Keratinocyte (primary cell): ENCODE results near the gene ARHGAP6. TPM values are rescaled to one million over a fixed set of nuclear protein-coding genes. Genes with fewer than 3 reads are reported as not detected.

Experiments used
- DNase-seq: peaks from one replicate; pipeline ENCODE4 v3.0.0-alpha.2; 2011; ENCODE audit warnings: low read depth, missing footprints, low spot score
- FAIRE-seq: peaks from 2 replicates; lab custom pipeline; 2011; peaks lifted over from hg19 to GRCh38; lab: Jason Lieb, UNC
- H2AFZ ChIP-seq: 2 replicates; pipeline ENCODE4 v1.6.0; 2012; ENCODE audit warnings: low read length, control low read depth, inconsistent platforms; ENCODE audit not compliant: control insufficient read depth
- H3K27ac ChIP-seq: 2 replicates; pipeline ENCODE4 v1.5.1; 2011; ENCODE audit warnings: low read length; ENCODE audit not compliant: control insufficient read depth, insufficient read depth
- H3K27me3 ChIP-seq: 3 replicates; pipeline ENCODE4 v1.6.0; 2011; ENCODE audit warnings: low read length; ENCODE audit not compliant: control insufficient read depth, insufficient read depth; ENCODE audit errors: extremely low read depth
- H3K36me3 ChIP-seq, 2 experiments: 2 replicates in 1 of 2; 3 replicates in 1 of 2; pipeline ENCODE4 v1.5.1; 2011; ENCODE audit warnings: low read length in 2 of 2, mild to moderate bottlenecking in 1 of 2; ENCODE audit not compliant: control insufficient read depth in 2 of 2, insufficient read depth in 2 of 2; ENCODE audit errors: extremely low read depth in 1 of 2
- H3K4me1 ChIP-seq: 3 replicates; pipeline ENCODE4 v1.5.1; 2011; ENCODE audit warnings: low read length; ENCODE audit not compliant: control insufficient read depth, insufficient read depth; ENCODE audit errors: extremely low read depth
- H3K4me2 ChIP-seq: 3 replicates; pipeline ENCODE4 v1.6.0; 2011; ENCODE audit warnings: low read depth, low read length; ENCODE audit not compliant: control insufficient read depth, insufficient read depth; ENCODE audit errors: extremely low read depth
- H3K4me3 ChIP-seq, 3 experiments: fragments of 200-600 bp in 1 of 3; sonication (generic) in 1 of 3; 2 replicates in 2 of 3; 3 replicates in 1 of 3; pipeline ENCODE4 v1.5.1; 2011 to 2016; ENCODE audit warnings: low read length in 3 of 3, mild to moderate bottlenecking in 3 of 3, control low read depth in 2 of 3, inconsistent platforms in 1 of 3, low read depth in 1 of 3, mixed read lengths in 1 of 3, mixed run types in 1 of 3, moderate library complexity in 1 of 3; ENCODE audit not compliant: control insufficient read depth in 2 of 3, insufficient read depth in 2 of 3; ENCODE audit errors: extremely low read depth in 1 of 3
- H3K79me2 ChIP-seq: 2 replicates; pipeline ENCODE4 v1.6.0; 2012; ENCODE audit warnings: low read length; ENCODE audit not compliant: control insufficient read depth, insufficient read depth
- H3K9ac ChIP-seq: 3 replicates; pipeline ENCODE4 v1.6.0; 2011; ENCODE audit warnings: low read length; ENCODE audit not compliant: control insufficient read depth, insufficient read depth; ENCODE audit errors: extremely low read depth
- H3K9me1 ChIP-seq: 3 replicates; pipeline ENCODE4 v1.6.0; 2011; ENCODE audit warnings: low read length; ENCODE audit not compliant: control insufficient read depth, insufficient read depth; ENCODE audit errors: extremely low read depth
- H3K9me3 ChIP-seq: 2 replicates; pipeline ENCODE4 v1.5.1; 2012; ENCODE audit warnings: low read depth, low read length; ENCODE audit not compliant: control insufficient read depth
- H4K20me1 ChIP-seq: 3 replicates; pipeline ENCODE4 v1.6.0; 2011; ENCODE audit warnings: low read length; ENCODE audit not compliant: control insufficient read depth, insufficient read depth; ENCODE audit errors: extremely low read depth
- CTCF ChIP-seq, 3 experiments: IDR thresholded peaks in 1 of 3; conservative IDR thresholded peaks in 1 of 3; optimal IDR thresholded peaks in 1 of 3; 2 replicates in 2 of 3; 3 replicates in 1 of 3; pipeline versions ENCODE3 to v1.5.1; 2011; ENCODE audit warnings: low read length in 3 of 3, mild to moderate bottlenecking in 3 of 3, moderate library complexity in 2 of 3, control low read depth in 1 of 3, inconsistent platforms in 1 of 3; ENCODE audit not compliant: insufficient read depth in 2 of 3; ENCODE audit errors: extremely low read depth in 1 of 3
- EZH2 ChIP-seq: IDR thresholded peaks from one replicate; pipeline ENCODE4 v1.6.1; 2012; ENCODE audit warnings: inconsistent platforms, mild to moderate bottlenecking, low read length, moderate library complexity
- dilution Hi-C: fragments of 300-500 bp; cut with MboI; formaldehyde crosslinking; loops from one replicate; pipeline ENCODE4 v1.7.0; 2020; ENCODE audit warnings: low sequenced_read_pairs; ENCODE audit not compliant: extremely low pct_ligation_motif_present
- polyA plus RNA-seq, 5 experiments: library from polyadenylated mRNA; depleted of rRNA in 3 of 5; stranded (reverse) in 3 of 5; stranded (forward) in 1 of 5; unstranded in 1 of 5; fragments of >200 nt; gene quantifications; 1 replicate in 1 of 5; 2 replicates in 3 of 5; 3 replicates in 1 of 5; pipeline versions ENCODE4 v1.2.1 to v1.2.3, GENCODE V29; 2011 to 2012; ENCODE audit warnings: missing spikeins in 2 of 5, low read depth in 1 of 5, low replicate concordance in 1 of 5

ARHGAP6 gene
- polyA plus RNA-seq, 1 donor (not counting 4 experiments of a cell fraction or from before 2014, with no cell fraction given), result 0.01 TPM

- Histone ChIP-seq H3K36me3 (no peaks in the 10 kb centered on the region), H3K9me3 (no peaks in the 10 kb centered on the region), H3K79me2 (no peaks in the 10 kb centered on the region), H3K4me3 (no peak overlapping the region), H3K9me1 (no peaks in the 10 kb centered on the region), H3K9ac (no peak overlapping the region), H4K20me1 (no peaks in the 10 kb centered on the region), H3K27me3 (no peaks in the 10 kb centered on the region), H2AFZ (no peak overlapping the region), H3K4me2 (no peak overlapping the region), H3K4me1 (no peaks in the 10 kb centered on the region), H3K27ac (no peak overlapping the region)
- DNase-seq (no peak), FAIRE-seq (no peak)
- TF ChIP-seq EZH2 (no peak), CTCF (optimal IDR thresholded peaks at IDR 0.05 in 1 of 3, IDR thresholded peaks at IDR 0.05 in 1 of 3, conservative IDR thresholded peaks at IDR 0.05 in 1 of 3; ENCODE audit: extremely low read depth in 1 of 3, insufficient read depth in 2 of 3, low read length in 3 of 3) (no peak)
- dilution Hi-C loops, result loop anchor here (25.0 kb wide), 1 partner anchor 365 kb away; no protein-coding TSS in a partner anchor
Measured at GRCh38 chrX:11171956-11172355, 493.8 kb downstream of the ARHGAP6 start.

- Histone ChIP-seq H3K36me3 (no peaks in the 10 kb centered on the region), H4K20me1 (no peaks in the 10 kb centered on the region), H2AFZ (no peak overlapping the region), H3K9ac (no peak overlapping the region), H3K27ac (no peak overlapping the region), H3K4me2 (no peak overlapping the region), H3K4me3 (no peak overlapping the region), H3K27me3 (no peaks in the 10 kb centered on the region), H3K4me1 (no peaks in the 10 kb centered on the region), H3K9me3 (no peaks in the 10 kb centered on the region), H3K79me2 (no peaks in the 10 kb centered on the region), H3K9me1 (no peaks in the 10 kb centered on the region)
- TF ChIP-seq CTCF (optimal IDR thresholded peaks at IDR 0.05 in 1 of 3, IDR thresholded peaks at IDR 0.05 in 1 of 3, conservative IDR thresholded peaks at IDR 0.05 in 1 of 3; ENCODE audit: extremely low read depth in 1 of 3, insufficient read depth in 2 of 3, low read length in 3 of 3) (no peak), EZH2 (no peak)
- DNase-seq (no peak), FAIRE-seq (no peak)
- dilution Hi-C loops, result loop anchor here (25.0 kb wide), 1 partner anchor 373 kb away; no protein-coding TSS in a partner anchor
Measured at GRCh38 chrX:11164433-11164832, 501.3 kb downstream of the ARHGAP6 start.
